Sigmoid colon (tissue), 4 donors: ENCODE measurements around the gene ZSWIM2.

ENCODE experiments used
- EP300 ChIP-seq, 4 donors: sonication (generic); formaldehyde crosslinking; IDR thresholded peaks; one replicate each; pipeline ENCODE4 v1.6.1; 2017; ENCODE audit warnings: antibody characterized with exemption in 4 of 4
- POLR2AphosphoS5 ChIP-seq, 4 donors: sonication (generic); formaldehyde crosslinking; IDR thresholded peaks; one replicate each; pipeline ENCODE4 v1.6.1; 2017; ENCODE audit warnings: antibody characterized with exemption in 4 of 4

GRCh38 chr2:186842373-186842772 lies 6.6 kb downstream of the ZSWIM2 start:
- TF ChIP-seq POLR2AphosphoS5 (IDR thresholded peaks at IDR 0.05) (no peak), EP300 (IDR thresholded peaks at IDR 0.05) (no peak)
